ENCODE results near the gene SLC38A5.
A peak's percentile ranks its signal among the peaks of the same experiment; 100 is the strongest.
"Not testable (repeated sequence)": the region's sequence is repeated elsewhere in the genome, so short reads cannot be mapped to it uniquely, and the experiment has no call there.

The SLC38A5 gene

GRCh38 chrX:48467281-48467761 lies 2.7 kb downstream of the SLC38A5 start:
- no peak for DNase-seq

- DNase-seq = peak; percentile 47
These were observed 3.4 kb downstream of the SLC38A5 start for GRCh38 chrX:48466696-48467095.

- no peak for DNase-seq
These were observed 4.6 kb downstream of the SLC38A5 start for GRCh38 chrX:48465336-48465933.

GRCh38 chrX:48461830-48462229 lies 8.2 kb downstream of the SLC38A5 start:
- DNase-seq = peak; percentile 47

- DNase-seq = no peak
These were observed 9.5 kb downstream of the SLC38A5 start for GRCh38 chrX:48460606-48461005.

- no peak for DNase-seq
These were observed 10.0 kb downstream of the SLC38A5 start for GRCh38 chrX:48460031-48460430.

- no peak for DNase-seq
These were observed 10.6 kb downstream of the SLC38A5 start for GRCh38 chrX:48459483-48459882.

GRCh38 chrX:48458711-48459110 lies 11.3 kb downstream of the SLC38A5 start:
- no peak for DNase-seq

GRCh38 chrX:48456628-48457331 lies 13.3 kb downstream of the SLC38A5 start:
- DNase-seq = no peak

GRCh38 chrX:48451708-48452107 lies 18.4 kb downstream of the SLC38A5 start:
- DNase-seq = no peak

GRCh38 chrX:48450076-48450475 lies 20.0 kb downstream of the SLC38A5 start:
- no peak for DNase-seq

- DNase-seq = not testable (repeated sequence)
These were observed 22.9 kb downstream of the SLC38A5 start for GRCh38 chrX:48447201-48447600.

- DNase-seq = not testable (repeated sequence)
These were observed 36.3 kb downstream of the SLC38A5 start for GRCh38 chrX:48433713-48434112.

- DNase-seq = not testable (repeated sequence)
These were observed 39.9 kb downstream of the SLC38A5 start for GRCh38 chrX:48430166-48430565.

GRCh38 chrX:48429606-48430005 lies 40.5 kb downstream of the SLC38A5 start:
- DNase-seq = not testable (repeated sequence)

GRCh38 chrX:48427027-48427716 lies 42.9 kb downstream of the SLC38A5 start:
- not testable (repeated sequence) for DNase-seq

- not testable (repeated sequence) for DNase-seq
These were observed 58.2 kb downstream of the SLC38A5 start, which contains the start of gene SSX4B for GRCh38 chrX:48411860-48412259. Gene SSX4B (minus strand): TSS chrX:48411960. CDS start chrX:48411372, 588 bp downstream.

All from activated CD4-positive, alpha-beta T cell treated with anti-CD3 and anti-CD28 coated beads, Interleukin-10, Interleukin-2, amounts not matched to agents 100 ng/mL and 50 ng/mL, durations not matched to agents 16 hours and 8 hours (primary cell).